ENCODE measurements around the gene RNF166. TPM values are rescaled to one million over a fixed set of nuclear protein-coding genes. Genes with fewer than 3 reads are reported as not detected.
A peak's percentile ranks its signal among the peaks of the same experiment; 100 is the strongest.
"Not testable (repeated sequence)": the region's sequence is repeated elsewhere in the genome, so short reads cannot be mapped to it uniquely, and the experiment has no call there.

The RNF166 gene
- total RNA-seq, 2 experiments from 2014 or later = 334 to 355 TPM

- Mint-ChIP-seq H3K4me1 (ENCODE audit: low read depth) (peaks cover 3% of the 10 kb centered on the region), H3K27me3 (no peaks in the 10 kb centered on the region), H3K27ac (no peak overlapping the region), H3K9me3 (no peaks in the 10 kb centered on the region), H3K36me3 (ENCODE audit: low read depth) (peaks cover 3% of the 10 kb centered on the region), H3K4me3 (no peak overlapping the region)
- no peak for ATAC-seq (ENCODE audit: poor library complexity)
- intact Hi-C loops (cut with DNase I, micrococcal nuclease) = no loop called here
- Histone ChIP-seq H3K27me3 (ENCODE audit: control insufficient read depth in 1 of 2, insufficient read depth in 2 of 2, low read length in 2 of 2) (no peaks in the 10 kb centered on the region), H3K4me1 (ENCODE audit: insufficient read depth, low read length) (no peaks in the 10 kb centered on the region), H3K9me3 (ENCODE audit: control insufficient read depth in 1 of 2, insufficient read depth in 1 of 2, low read length in 2 of 2) (no peaks in the 10 kb centered on the region), H3K27ac (ENCODE audit: low read depth in 1 of 2, low read length in 2 of 2) (no peak overlapping the region), H3K4me3 (ENCODE audit: low read length) (no peak overlapping the region), H3K36me3 (ENCODE audit: insufficient read depth, low read length) (peaks cover 3% of the 10 kb centered on the region)
- POLR2A ChIA-PET = no interaction called here
- TF ChIP-seq, protein P1, sequence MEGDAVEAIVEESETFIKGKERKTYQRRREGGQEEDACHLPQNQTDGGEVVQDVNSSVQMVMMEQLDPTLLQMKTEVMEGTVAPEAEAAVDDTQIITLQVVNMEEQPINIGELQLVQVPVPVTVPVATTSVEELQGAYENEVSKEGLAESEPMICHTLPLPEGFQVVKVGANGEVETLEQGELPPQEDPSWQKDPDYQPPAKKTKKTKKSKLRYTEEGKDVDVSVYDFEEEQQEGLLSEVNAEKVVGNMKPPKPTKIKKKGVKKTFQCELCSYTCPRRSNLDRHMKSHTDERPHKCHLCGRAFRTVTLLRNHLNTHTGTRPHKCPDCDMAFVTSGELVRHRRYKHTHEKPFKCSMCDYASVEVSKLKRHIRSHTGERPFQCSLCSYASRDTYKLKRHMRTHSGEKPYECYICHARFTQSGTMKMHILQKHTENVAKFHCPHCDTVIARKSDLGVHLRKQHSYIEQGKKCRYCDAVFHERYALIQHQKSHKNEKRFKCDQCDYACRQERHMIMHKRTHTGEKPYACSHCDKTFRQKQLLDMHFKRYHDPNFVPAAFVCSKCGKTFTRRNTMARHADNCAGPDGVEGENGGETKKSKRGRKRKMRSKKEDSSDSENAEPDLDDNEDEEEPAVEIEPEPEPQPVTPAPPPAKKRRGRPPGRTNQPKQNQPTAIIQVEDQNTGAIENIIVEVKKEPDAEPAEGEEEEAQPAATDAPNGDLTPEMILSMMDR (IDR thresholded peaks at IDR 0.05) = no peak
- DNase-seq = no peak
- CTCF ChIA-PET = no interaction called here
Observed at GRCh38 chr16:88669980-88670379, 36.2 kb downstream of the RNF166 start.

- intact Hi-C loops (cut with DNase I, micrococcal nuclease); ATAC-seq (ENCODE audit: poor library complexity); H3K27me3 Mint-ChIP-seq; H3K36me3 ChIP-seq (ENCODE audit: insufficient read depth, low read length); DNase-seq; H3K4me1 Mint-ChIP-seq (ENCODE audit: low read depth); CTCF ChIA-PET; H3K36me3 Mint-ChIP-seq (ENCODE audit: low read depth); H3K9me3 ChIP-seq (ENCODE audit: control insufficient read depth in 1 of 2, insufficient read depth in 1 of 2, low read length in 2 of 2); H3K27ac Mint-ChIP-seq; H3K9me3 Mint-ChIP-seq; H3K27ac ChIP-seq (ENCODE audit: low read depth in 1 of 2, low read length in 2 of 2); H3K4me1 ChIP-seq (ENCODE audit: insufficient read depth, low read length); POLR2A ChIA-PET; H3K27me3 ChIP-seq (ENCODE audit: control insufficient read depth in 1 of 2, insufficient read depth in 2 of 2, low read length in 2 of 2); H3K4me3 ChIP-seq (ENCODE audit: low read length); H3K4me3 Mint-ChIP-seq: not testable (repeated sequence)
Observed at GRCh38 chr16:88669493-88669892, 36.7 kb downstream of the RNF166 start.

DNA sequence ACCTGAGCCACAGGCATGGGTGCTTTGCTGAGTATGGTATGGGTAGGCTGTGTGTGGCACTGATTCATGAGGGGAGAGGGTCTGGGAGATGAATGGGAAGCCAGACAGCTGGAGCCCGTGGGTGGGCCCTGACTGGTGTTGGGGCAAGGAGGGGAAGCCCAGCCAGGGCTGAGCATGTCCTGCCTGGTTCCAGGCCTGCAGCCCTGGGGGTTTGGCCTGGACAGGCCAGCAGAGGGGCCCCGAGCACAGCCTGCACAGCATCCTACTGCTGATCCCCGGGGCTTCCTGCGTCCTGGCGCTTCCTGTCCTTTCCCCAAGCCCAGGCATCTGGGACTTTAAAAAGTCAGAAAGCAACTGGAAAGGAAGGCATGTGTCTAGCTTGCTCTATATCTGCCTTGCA is 38.7 kb downstream of the RNF166 start:
- no peak overlapping the region for H3K27ac ChIP-seq (ENCODE audit: low read depth in 1 of 2, low read length in 2 of 2)
- H3K9me3 ChIP-seq (ENCODE audit: control insufficient read depth in 1 of 2, insufficient read depth in 1 of 2, low read length in 2 of 2) = no peaks in the 10 kb centered on the region
- H3K27me3 Mint-ChIP-seq = no peaks in the 10 kb centered on the region
- H3K27ac Mint-ChIP-seq = no peak overlapping the region
- peaks cover 9% of the 10 kb centered on the region for H3K4me1 ChIP-seq (ENCODE audit: insufficient read depth, low read length)
- no peaks in the 10 kb centered on the region for H3K9me3 Mint-ChIP-seq
- H3K27me3 ChIP-seq (ENCODE audit: control insufficient read depth in 1 of 2, insufficient read depth in 2 of 2, low read length in 2 of 2) = no peaks in the 10 kb centered on the region
- CTCF ChIA-PET = no interaction called here
- no peak overlapping the region for H3K4me3 ChIP-seq (ENCODE audit: low read length)
- intact Hi-C loops (cut with DNase I, micrococcal nuclease) = no loop called here
- peaks cover 3% of the 10 kb centered on the region for H3K36me3 ChIP-seq (ENCODE audit: insufficient read depth, low read length)
- DNase-seq = no peak
- H3K4me3 Mint-ChIP-seq = no peak overlapping the region
- no peak for ATAC-seq (ENCODE audit: poor library complexity)
- peaks cover 11% of the 10 kb centered on the region for H3K4me1 Mint-ChIP-seq (ENCODE audit: low read depth)
- TF ChIP-seq, protein P1 (IDR thresholded peaks at IDR 0.05) = no peak
- POLR2A ChIA-PET = no interaction called here
- peaks cover 6% of the 10 kb centered on the region for H3K36me3 Mint-ChIP-seq (ENCODE audit: low read depth)

DNA sequence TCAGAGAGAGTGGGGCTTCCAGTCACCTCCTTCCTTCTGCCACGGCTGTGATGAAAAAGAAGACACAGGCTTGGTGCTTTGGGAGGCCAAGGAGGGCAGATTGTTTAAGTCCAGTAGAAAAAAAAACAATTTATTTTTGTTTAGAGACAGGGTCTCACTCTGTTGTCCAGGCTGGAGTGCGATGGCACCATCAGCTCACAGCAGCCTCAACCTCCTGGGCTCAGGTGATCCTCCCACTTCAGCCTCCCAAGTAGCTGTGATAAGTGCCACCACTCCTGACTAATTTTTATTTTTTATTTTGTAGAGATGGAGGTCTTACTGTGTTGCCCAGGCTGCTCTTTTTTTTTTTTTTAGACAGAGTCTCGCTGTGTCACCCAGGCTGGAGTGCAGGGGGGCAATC is 40.6 kb downstream of the RNF166 start:
- Mint-ChIP-seq H3K4me1 (ENCODE audit: low read depth) (peaks cover 17% of the 10 kb centered on the region), H3K36me3 (ENCODE audit: low read depth) (peaks cover 6% of the 10 kb centered on the region), H3K4me3 (no peak overlapping the region), H3K9me3 (no peaks in the 10 kb centered on the region), H3K27me3 (no peaks in the 10 kb centered on the region), H3K27ac (peak overlapping the region; percentile 61)
- TF ChIP-seq, protein P1 (IDR thresholded peaks at IDR 0.05) = no peak
- POLR2A ChIA-PET = interaction anchor here (1.1 kb wide), 1 partner anchor 96 kb away, joined by 3 read pairs; no protein-coding TSS in a partner anchor
- no peak for ATAC-seq (ENCODE audit: poor library complexity)
- Histone ChIP-seq H3K36me3 (ENCODE audit: insufficient read depth, low read length) (no peaks in the 10 kb centered on the region), H3K27ac (ENCODE audit: low read depth in 1 of 2, low read length in 2 of 2) (no peak overlapping the region), H3K4me1 (ENCODE audit: insufficient read depth, low read length) (peaks cover 19% of the 10 kb centered on the region), H3K27me3 (ENCODE audit: control insufficient read depth in 1 of 2, insufficient read depth in 2 of 2, low read length in 2 of 2) (no peaks in the 10 kb centered on the region), H3K9me3 (ENCODE audit: control insufficient read depth in 1 of 2, insufficient read depth in 1 of 2, low read length in 2 of 2) (no peaks in the 10 kb centered on the region), H3K4me3 (ENCODE audit: low read length) (no peak overlapping the region)
- CTCF ChIA-PET = no interaction called here
- intact Hi-C loops (cut with DNase I, micrococcal nuclease) = loop anchor here in 1 of 2 experiments (2.0 kb wide), 1 partner anchor 19 kb away; no protein-coding TSS in a partner anchor
- DNase-seq = no peak

All from CD4-positive, alpha-beta T cell (primary cell).